DOHH2 (cell line): ENCODE data around the gene WDR45.

Experiments
- EZH2phosphoT487 ChIP-seq: fragments of 200-600 bp; sonication (generic); IDR thresholded peaks from 2 replicates; pipeline ENCODE4 v1.6.1; 2017; ENCODE audit warnings: borderline replicate concordance, mild to moderate bottlenecking, antibody characterized with exemption, low read length, moderate library complexity, mixed read lengths
- TF ChIP-seq, protein P1 (sequence below): fragments of 200-600 bp; sonication (generic); IDR thresholded peaks from one replicate; pipeline ENCODE4 v1.5.1; 2014; ENCODE audit warnings: antibody characterized with exemption, mild to moderate bottlenecking, low read depth, low read length; ENCODE audit not compliant: poor library complexity, severe bottlenecking

DNA sequence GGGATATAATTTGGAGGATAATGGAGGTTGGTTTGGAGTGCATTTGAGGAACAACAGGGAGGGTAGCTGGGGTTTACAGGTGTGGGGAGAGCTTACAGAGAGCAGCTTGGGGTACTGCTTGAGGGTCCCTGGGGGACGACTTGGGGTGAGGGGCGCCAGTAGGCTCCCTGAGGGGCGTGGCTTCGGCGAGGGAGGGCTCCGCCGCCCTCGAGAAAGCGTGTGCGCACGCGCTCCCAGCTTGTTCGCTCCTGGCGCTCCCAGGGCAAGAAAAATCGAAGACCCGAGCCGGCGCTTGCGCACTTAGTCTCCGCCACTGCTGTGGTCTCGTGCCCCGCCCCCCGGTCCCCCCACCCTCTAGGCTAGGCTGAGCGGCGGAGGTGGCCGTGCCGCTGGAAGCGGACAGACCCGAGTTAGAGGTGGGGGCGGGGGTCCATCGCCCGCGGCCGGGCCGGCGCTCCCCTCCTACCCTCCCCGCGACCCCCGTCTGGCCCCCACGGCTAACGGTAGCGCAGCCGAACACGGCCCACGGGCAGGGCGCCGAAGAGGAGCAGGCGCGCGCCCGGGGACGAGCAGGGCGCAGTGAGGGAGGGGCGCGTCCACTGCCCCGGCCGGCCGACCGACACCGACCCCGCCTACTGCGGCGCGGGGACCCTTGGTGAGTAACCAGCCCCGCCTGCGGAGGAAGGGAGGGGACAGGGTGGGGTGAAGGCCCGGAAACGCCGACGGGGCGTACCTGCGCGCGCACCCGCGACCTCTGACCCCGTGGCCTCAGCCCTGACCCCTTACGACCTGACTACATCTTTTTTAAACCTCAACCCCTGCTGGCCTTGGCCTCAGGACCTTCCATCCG lies 26.2 kb downstream of the WDR45 start:
- TF ChIP-seq, protein P1, sequence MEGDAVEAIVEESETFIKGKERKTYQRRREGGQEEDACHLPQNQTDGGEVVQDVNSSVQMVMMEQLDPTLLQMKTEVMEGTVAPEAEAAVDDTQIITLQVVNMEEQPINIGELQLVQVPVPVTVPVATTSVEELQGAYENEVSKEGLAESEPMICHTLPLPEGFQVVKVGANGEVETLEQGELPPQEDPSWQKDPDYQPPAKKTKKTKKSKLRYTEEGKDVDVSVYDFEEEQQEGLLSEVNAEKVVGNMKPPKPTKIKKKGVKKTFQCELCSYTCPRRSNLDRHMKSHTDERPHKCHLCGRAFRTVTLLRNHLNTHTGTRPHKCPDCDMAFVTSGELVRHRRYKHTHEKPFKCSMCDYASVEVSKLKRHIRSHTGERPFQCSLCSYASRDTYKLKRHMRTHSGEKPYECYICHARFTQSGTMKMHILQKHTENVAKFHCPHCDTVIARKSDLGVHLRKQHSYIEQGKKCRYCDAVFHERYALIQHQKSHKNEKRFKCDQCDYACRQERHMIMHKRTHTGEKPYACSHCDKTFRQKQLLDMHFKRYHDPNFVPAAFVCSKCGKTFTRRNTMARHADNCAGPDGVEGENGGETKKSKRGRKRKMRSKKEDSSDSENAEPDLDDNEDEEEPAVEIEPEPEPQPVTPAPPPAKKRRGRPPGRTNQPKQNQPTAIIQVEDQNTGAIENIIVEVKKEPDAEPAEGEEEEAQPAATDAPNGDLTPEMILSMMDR, result no peak
- no peak for TF ChIP-seq EZH2phosphoT487
